Activated CD4-positive, alpha-beta T cell treated with anti-CD3 and anti-CD28 coated beads, Interleukin-2, amount 50 U/mL, for 48 hours (primary cell): ENCODE results near the gene RPS21.

Source experiments
- DNase-seq, 2 experiments: peaks; one replicate each; pipeline ENCODE4 v3.0.0-alpha.2; 2020

RPS21 gene

GRCh38 chr20:62354031-62354808 is 32.7 kb upstream of the RPS21 start:
- no peak for DNase-seq

GRCh38 chr20:62354811-62355341 is 32.0 kb upstream of the RPS21 start:
- DNase-seq, result no peak

- DNase-seq, result no peak
These were observed 31.4 kb upstream of the RPS21 start for GRCh38 chr20:62355516-62355877.

- DNase-seq, result no peak
These were observed 30.9 kb upstream of the RPS21 start for GRCh38 chr20:62355878-62356588.

- DNase-seq, result no peak
These were observed 30.2 kb upstream of the RPS21 start for GRCh38 chr20:62356589-62357186.

- no peak for DNase-seq
These were observed 29.7 kb upstream of the RPS21 start for GRCh38 chr20:62357187-62357667.

- no peak for DNase-seq
These were observed 29.2 kb upstream of the RPS21 start for GRCh38 chr20:62357681-62358080.

- no peak for DNase-seq
These were observed 28.5 kb upstream of the RPS21 start for GRCh38 chr20:62358171-62359042.

- no peak for DNase-seq
These were observed 27.8 kb upstream of the RPS21 start for GRCh38 chr20:62359043-62359490.

GRCh38 chr20:62359491-62360121 is 27.3 kb upstream of the RPS21 start:
- DNase-seq, result no peak

GRCh38 chr20:62360854-62361798 is 25.8 kb upstream of the RPS21 start:
- no peak for DNase-seq

- DNase-seq, result no peak
These were observed 24.9 kb upstream of the RPS21 start for GRCh38 chr20:62361799-62362589.

- DNase-seq, result no peak
These were observed 24.3 kb upstream of the RPS21 start for GRCh38 chr20:62362590-62362940.

GRCh38 chr20:62362991-62363919 is 23.6 kb upstream of the RPS21 start:
- DNase-seq, result no peak

GRCh38 chr20:62363920-62364851 is 22.7 kb upstream of the RPS21 start:
- no peak for DNase-seq

GRCh38 chr20:62364911-62365736 is 21.8 kb upstream of the RPS21 start:
- DNase-seq, result no peak
